Stomach (tissue), 4 donors: Measurements from ENCODE around the gene RNASE9.
"Not testable (repeated sequence)": the region's sequence is repeated elsewhere in the genome, so short reads cannot be mapped to it uniquely, and the experiment has no call there.

ENCODE experiments used
- CTCF ChIP-seq, 7 experiments: fragments of 450-650 bp in 4 of 7; fragments of 200-600 bp in 3 of 7; sonication (generic) in 3 of 7; IDR thresholded peaks; one replicate each; pipeline ENCODE4 v1.5.1; 2016 to 2019; ENCODE audit warnings: antibody characterized with exemption in 7 of 7, control low read depth in 2 of 7, mild to moderate bottlenecking in 1 of 7
- EP300 ChIP-seq: sonication (generic); formaldehyde crosslinking; IDR thresholded peaks from one replicate; pipeline ENCODE4 v1.6.1; 2017; ENCODE audit warnings: antibody characterized with exemption
- POLR2A ChIP-seq, 4 donors: fragments of 450-650 bp; IDR thresholded peaks; one replicate each; pipeline ENCODE4 v1.6.1; 2016; ENCODE audit warnings: antibody characterized with exemption in 4 of 4, control low read depth in 2 of 4, mild to moderate bottlenecking in 1 of 4, moderate library complexity in 1 of 4

- TF ChIP-seq CTCF (IDR thresholded peaks at IDR 0.05); POLR2A (IDR thresholded peaks at IDR 0.05); EP300: not testable (repeated sequence)
These were observed 53.3 kb downstream of the RNASE9 start for GRCh38 chr14:20507537-20507936.
